GM12878 (cell line): Measurements from ENCODE around the gene CLASP1. TPM values are rescaled to one million over a fixed set of nuclear protein-coding genes. Genes with fewer than 3 reads are reported as not detected.

ENCODE experiments used
- ATAC-seq: fragments of 200-7000 bp; cut with Tn5 transposase; 3 replicates; pipeline ENCODE4 v1.9.1; 2020; ENCODE audit warnings: mild to moderate bottlenecking, moderate library complexity
- BruUV-seq: library from RNA; stranded (reverse); fragments of 400-500 nt; replicated peaks from 2 replicates; lab custom pipeline; 2021; lab: Mats Ljungman, UMichigan
- CTCF ChIA-PET: fragments of 300-600 bp; sonication (Branson Sonifier 250); formaldehyde crosslinking; extraction: SDS; loops from one replicate; lab custom pipeline; 2021; ENCODE audit warnings: inconsistent platforms; lab: Yijun Ruan, JAX
- POLR2A ChIA-PET: fragments of 350-600 bp; formaldehyde crosslinking; extraction: SDS; loops from one replicate; lab custom pipeline; 2021; ENCODE audit warnings: inconsistent platforms; lab: Charles Lee
- RAD21 ChIA-PET: fragments of 300-600 bp; sonication (Branson Sonifier 250); formaldehyde crosslinking; loops from one replicate; lab custom pipeline; 2023; ENCODE audit warnings: antibody characterized with exemption; ENCODE audit not compliant: unreplicated experiment; lab: Charles Lee
- SMC1A ChIA-PET: fragments of 300-600 bp; sonication (Branson Sonifier 250); formaldehyde crosslinking; loops from one replicate; lab custom pipeline; 2023; ENCODE audit not compliant: unreplicated experiment, uncharacterized antibody; lab: Charles Lee
- DNase-seq: peaks from one replicate; pipeline ENCODE4 v3.0.0-alpha.2; 2011; ENCODE audit warnings: low read depth, low spot score
- FAIRE-seq: peaks from 3 replicates; lab custom pipeline; 2011; peaks lifted over from hg19 to GRCh38; lab: Jason Lieb, UNC
- H2AFZ ChIP-seq: 2 replicates; pipeline ENCODE4 v1.6.0; 2011; ENCODE audit warnings: low read depth, low read length, control low read depth; ENCODE audit not compliant: control insufficient read depth
- H3K27ac ChIP-seq: 2 replicates; pipeline ENCODE4 v1.5.1; 2011; ENCODE audit warnings: control low read depth; ENCODE audit not compliant: control insufficient read depth, insufficient read depth
- H3K27me3 ChIP-seq, 2 experiments: replicated peaks in 1 of 2; 2 replicates each; pipeline versions ENCODE4 v1.6.0 to v1.6.1; 2011; ENCODE audit warnings: low read length in 1 of 2; ENCODE audit not compliant: control insufficient read depth in 2 of 2, insufficient read depth in 2 of 2
- H3K36me3 ChIP-seq, 2 experiments: 2 replicates each; pipeline ENCODE4 v1.5.1; 2011; ENCODE audit warnings: low read length in 1 of 2; ENCODE audit not compliant: control insufficient read depth in 2 of 2, insufficient read depth in 2 of 2
- H3K4me1 ChIP-seq: 2 replicates; pipeline ENCODE4 v1.6.1; 2011; ENCODE audit warnings: mild to moderate bottlenecking, low read length, moderate library complexity, mixed read lengths; ENCODE audit not compliant: control insufficient read depth, insufficient read depth
- H3K4me2 ChIP-seq: 2 replicates; pipeline ENCODE4 v1.6.0; 2011; ENCODE audit warnings: control low read depth; ENCODE audit not compliant: control insufficient read depth, insufficient read depth
- H3K4me3 ChIP-seq: fragments of 200-600 bp; sonication (generic); 2 replicates; pipeline ENCODE4 v1.5.1; 2016
- H3K79me2 ChIP-seq: 2 replicates; pipeline ENCODE4 v1.6.0; 2011; ENCODE audit warnings: low read length; ENCODE audit not compliant: control insufficient read depth, insufficient read depth
- H3K9ac ChIP-seq: 2 replicates; pipeline ENCODE4 v1.8.0; 2011; ENCODE audit warnings: low read length, control low read depth, mixed read lengths; ENCODE audit not compliant: control insufficient read depth, insufficient read depth
- H3K9me3 ChIP-seq: replicated peaks from 3 replicates; pipeline ENCODE4 v1.5.1; 2011; ENCODE audit warnings: mild to moderate bottlenecking, low read length; ENCODE audit not compliant: control insufficient read depth, insufficient read depth
- H4K20me1 ChIP-seq: 2 replicates; pipeline ENCODE4 v1.6.0; 2011; ENCODE audit not compliant: control insufficient read depth, insufficient read depth
- ATF7 ChIP-seq: fragments of 450-650 bp; IDR thresholded peaks from 2 replicates; pipeline ENCODE4 v1.6.1; 2016; ENCODE audit warnings: low read depth, mild to moderate bottlenecking
- BCLAF1 ChIP-seq: fragments of 450-650 bp; IDR thresholded peaks from 2 replicates; pipeline ENCODE4 v1.6.1; 2017; ENCODE audit warnings: antibody characterized with exemption, mild to moderate bottlenecking, moderate library complexity
- CTCF ChIP-seq, 3 experiments: IDR thresholded peaks in 2 of 3; conservative IDR thresholded peaks in 1 of 3; 2 replicates each; pipeline ENCODE4 v1.5.1; 2011; ENCODE audit warnings: low read depth in 3 of 3, low read length in 3 of 3, mild to moderate bottlenecking in 3 of 3, control low read depth in 2 of 3, moderate library complexity in 2 of 3, inconsistent platforms in 1 of 3, mixed read lengths in 1 of 3; ENCODE audit not compliant: control insufficient read depth in 2 of 3, insufficient read depth in 1 of 3; ENCODE audit errors: extremely low read depth in 1 of 3
- EP300 ChIP-seq, 2 experiments: fragments of 150-350 bp in 1 of 2; IDR thresholded peaks; 2 replicates each; pipeline ENCODE4 v1.6.1; 2011 to 2012; ENCODE audit warnings: low read depth in 2 of 2, low read length in 2 of 2, borderline replicate concordance in 1 of 2, improper control_type of control experiment in 1 of 2, inconsistent platforms in 1 of 2; ENCODE audit not compliant: control insufficient read depth in 1 of 2
- ESRRA ChIP-seq: IDR thresholded peaks from 2 replicates; pipeline ENCODE4 v1.6.1; 2012; ENCODE audit warnings: mild to moderate bottlenecking, low read length, improper control_type of control experiment
- IRF4 ChIP-seq: IDR thresholded peaks from 2 replicates; pipeline ENCODE4 v1.6.1; 2011; ENCODE audit warnings: low read depth, low read length
- NR2F1 ChIP-seq: fragments of 450-650 bp; conservative IDR thresholded peaks from 2 replicates; pipeline ENCODE4 v1.6.1; 2017; ENCODE audit warnings: mild to moderate bottlenecking
- PKNOX1 ChIP-seq: fragments of 450-650 bp; IDR thresholded peaks from 2 replicates; pipeline ENCODE4 v1.6.1; 2016; ENCODE audit warnings: mild to moderate bottlenecking
- SMC3 ChIP-seq: IDR thresholded peaks from 2 replicates; pipeline ENCODE4 v1.6.1; 2011; ENCODE audit warnings: low read length, improper control_type of control experiment, borderline replicate concordance
- TCF3 ChIP-seq: IDR thresholded peaks from 2 replicates; pipeline ENCODE4 v1.6.1; 2012; ENCODE audit warnings: low read depth, mild to moderate bottlenecking, low read length, borderline replicate concordance; ENCODE audit not compliant: insufficient read depth
- ZNF207 ChIP-seq: fragments of 450-650 bp; IDR thresholded peaks from 2 replicates; pipeline ENCODE4 v1.6.1; 2014; ENCODE audit warnings: antibody characterized with exemption, mild to moderate bottlenecking, borderline replicate concordance
- WGBS: methylation state at CpG from one replicate; pipeline ENCODE4 v1.1.6; 2016; ENCODE audit warnings: low lambda C conversion rate; ENCODE audit not compliant: insufficient replicate concordance, insufficient coverage; ENCODE audit errors: missing lambda C conversion rate; 5-methylcytosine and 5-hydroxymethylcytosine counted together
- in situ Hi-C: fragments of 300-500 bp; cut with MboI; formaldehyde crosslinking; loops from 9 replicates; pipeline ENCODE4 v1.14.3; 2018; ENCODE audit warnings: mixed read lengths
- intact Hi-C: fragments of 100-400 bp; cut with micrococcal nuclease; formaldehyde crosslinking; loops from one replicate; pipeline ENCODE4 v1.14.2; 2022; ENCODE audit not compliant: unreplicated experiment
- polyA plus RNA-seq, 11 experiments: library from polyadenylated mRNA; depleted of rRNA in 4 of 11; unstranded in 6 of 11; stranded (reverse) in 5 of 11; fragments of >200 nt; fragmentation: Nextera tagmentation in 4 of 11; fragmentation: Illumina TruSeq in 1 of 11; extraction: Ambion mirVana in 4 of 11; extraction: Trizol in 1 of 11; gene quantifications; 1 replicate in 1 of 11; 2 replicates in 10 of 11; pipeline versions ENCODE4 v1.2.1 to v1.2.3, GENCODE V29; 2011 to 2016; ENCODE audit warnings: inconsistent platforms in 2 of 11, missing spikeins in 2 of 11, low read depth in 1 of 11
- total RNA-seq, 4 experiments: library from RNA; depleted of rRNA in 3 of 4; stranded (reverse); fragments of >200 nt in 3 of 4; fragmentation: Illumina TruSeq in 1 of 4; extraction: Trizol in 1 of 4; gene quantifications; 2 replicates each; pipeline versions ENCODE4 v1.2.1 to v1.2.3, GENCODE V29; 2013 to 2021

CLASP1 gene
- total and polyA plus RNA-seq, 10 of the 15 experiments (the other 5 are each of a cell fraction or from before 2014, with no cell fraction given): 1.4 to 62.4 (median 32.9) TPM

- TF ChIP-seq TCF3 (no peak), EP300 (IDR thresholded peaks at IDR 0.05; ENCODE audit: borderline replicate concordance in 1 of 2, control insufficient read depth in 1 of 2, low read depth in 2 of 2, low read length in 2 of 2) (no peak), ATF7 (no peak), ESRRA (no peak)
Measured at GRCh38 chr2:121576263-121576662, 73.0 kb downstream of the CLASP1 start (continued).

GRCh38 chr2:121575800-121576199, 73.5 kb downstream of the CLASP1 start:
- ChIA-PET SMC1A (interaction anchor here (0.8 to 3.0 kb wide), 8 partner anchors 9 to 43 kb away, joined by 3 to 12 read pairs (median 3); no protein-coding TSS in a partner anchor), CTCF (interaction anchor here (1.1 to 1.2 kb wide), 2 partner anchors 10 to 14 kb away, joined by 3 read pairs; no protein-coding TSS in a partner anchor), POLR2A (interaction anchor here (1.1 to 1.2 kb wide), 3 partner anchors 9 to 24 kb away, joined by 3 read pairs; no protein-coding TSS in a partner anchor)
- Histone ChIP-seq H2AFZ (no peak overlapping the region), H3K36me3 (peaks cover 0 to 3% of the 10 kb centered on the region in 2 experiments; a peak in 2 of 4 replicates), H3K27ac (no peak overlapping the region), H3K79me2 (peaks cover 32% of the 10 kb centered on the region), H3K4me3 (no peak overlapping the region), H3K4me1 (no peaks in the 10 kb centered on the region), H3K27me3 (no peaks in the 10 kb centered on the region)
- in situ Hi-C loops (no loop called here), intact Hi-C loops (no loop called here)
- 97% methylated on average over 3 of the region's 3 CpGs for WGBS
- no peak for FAIRE-seq
- TF ChIP-seq BCLAF1: no peak
- no peak for TF ChIP-seq ZNF207
- no peak for TF ChIP-seq CTCF (IDR thresholded peaks at IDR 0.05 in 2 of 3, conservative IDR thresholded peaks at IDR 0.05 in 1 of 3; ENCODE audit: control insufficient read depth in 2 of 3, extremely low read depth in 1 of 3, insufficient read depth in 1 of 3, low read depth in 3 of 3, low read length in 3 of 3)
- TF ChIP-seq PKNOX1: no peak
- TF ChIP-seq EP300 (IDR thresholded peaks at IDR 0.05; ENCODE audit: borderline replicate concordance in 1 of 2, control insufficient read depth in 1 of 2, low read depth in 2 of 2, low read length in 2 of 2): no peak
- TF ChIP-seq IRF4: no peak
- no peak for TF ChIP-seq SMC3
- no peak for TF ChIP-seq NR2F1
- TF ChIP-seq, all 136 proteins: peak for 0
- H4K20me1 ChIP-seq: no peaks in the 10 kb centered on the region
- RAD21 ChIA-PET: interaction anchor here (1.5 kb wide), 1 partner anchor 9 kb away, joined by 3 read pairs; no protein-coding TSS in a partner anchor
- no peak overlapping the region for H3K4me2 ChIP-seq
- DNase-seq (no peak), ATAC-seq (no peak)
- no peaks in the 10 kb centered on the region for H3K9me3 ChIP-seq
- H3K9ac ChIP-seq: no peak overlapping the region
- BruUV-seq: no TSS peak
